Mucosa of stomach (tissue), 1 donor: ENCODE measurements around the gene PRPS2.

ENCODE experiments used
- H3K27me3 ChIP-seq: one replicate; pipeline ENCODE4 v1.7.0; 2013; ENCODE audit warnings: mild to moderate bottlenecking, low read length; ENCODE audit not compliant: control insufficient read depth, insufficient read depth
- H3K36me3 ChIP-seq: one replicate; pipeline ENCODE4 v1.7.0; 2013; ENCODE audit warnings: low read length; ENCODE audit not compliant: control insufficient read depth, insufficient read depth
- H3K4me1 ChIP-seq: one replicate; pipeline ENCODE4 v1.7.0; 2013; ENCODE audit warnings: mild to moderate bottlenecking, low read length; ENCODE audit not compliant: control insufficient read depth, insufficient read depth
- H3K4me3 ChIP-seq: one replicate; pipeline ENCODE4 v1.7.0; 2013; ENCODE audit warnings: low read length
- H3K9ac ChIP-seq: one replicate; pipeline ENCODE4 v1.7.0; 2013; ENCODE audit warnings: mild to moderate bottlenecking, low read length, moderate library complexity
- H3K9me3 ChIP-seq: one replicate; pipeline ENCODE4 v1.7.0; 2013; ENCODE audit warnings: mild to moderate bottlenecking, low read length, moderate library complexity; ENCODE audit not compliant: control insufficient read depth
- donor health status: Pancreatic carcinoma.

The PRPS2 gene

DNA sequence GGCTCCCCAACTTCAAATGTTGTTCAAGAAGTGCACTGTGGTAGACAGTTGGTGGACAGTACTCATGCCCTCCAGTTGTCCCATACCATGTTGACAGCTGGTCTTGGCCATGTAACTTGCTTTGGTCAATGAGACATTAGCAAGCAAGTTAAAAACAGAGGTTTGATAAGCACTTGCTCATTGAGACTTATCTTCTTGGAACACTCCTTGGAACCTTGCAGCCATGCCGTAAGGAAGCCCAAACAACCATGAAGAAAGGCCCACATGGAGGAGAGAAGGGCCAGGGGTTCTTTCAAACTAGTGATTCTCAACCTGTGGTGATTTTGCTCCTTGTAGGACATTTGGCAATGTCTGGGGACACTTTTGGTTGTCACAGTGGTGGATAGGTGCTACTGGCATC lies 2.6 kb upstream of the PRPS2 start:
- no peaks in the 10 kb centered on the region for H3K9me3 ChIP-seq
- no peaks in the 10 kb centered on the region for H3K27me3 ChIP-seq
- no peaks in the 10 kb centered on the region for H3K36me3 ChIP-seq
- H3K4me1 ChIP-seq: no peaks in the 10 kb centered on the region
- no peak overlapping the region for H3K9ac ChIP-seq
- no peak overlapping the region for H3K4me3 ChIP-seq

DNA sequence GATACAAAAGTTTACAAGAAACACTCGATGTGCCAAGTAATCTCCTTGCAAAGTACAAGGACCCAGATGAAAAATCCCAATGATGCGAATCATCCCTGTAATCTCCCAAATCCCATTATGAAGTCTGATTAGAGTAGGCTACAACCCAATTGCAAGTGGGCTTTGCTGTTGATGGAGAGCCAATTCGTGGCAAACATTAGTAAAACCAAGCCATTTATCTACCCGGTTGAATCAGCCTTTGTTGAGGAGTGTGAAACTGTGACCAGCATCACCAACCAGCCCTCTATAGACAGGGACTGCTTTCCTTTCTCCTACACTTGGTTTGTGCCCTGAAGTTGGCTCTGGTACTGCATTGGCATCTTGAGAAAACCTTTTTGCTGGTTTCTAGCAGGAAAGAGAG lies 1.2 kb upstream of the PRPS2 start:
- Histone ChIP-seq H3K27me3 (no peaks in the 10 kb centered on the region), H3K9me3 (no peaks in the 10 kb centered on the region), H3K36me3 (no peaks in the 10 kb centered on the region), H3K4me1 (no peaks in the 10 kb centered on the region), H3K9ac (no peak overlapping the region), H3K4me3 (no peak overlapping the region)

DNA sequence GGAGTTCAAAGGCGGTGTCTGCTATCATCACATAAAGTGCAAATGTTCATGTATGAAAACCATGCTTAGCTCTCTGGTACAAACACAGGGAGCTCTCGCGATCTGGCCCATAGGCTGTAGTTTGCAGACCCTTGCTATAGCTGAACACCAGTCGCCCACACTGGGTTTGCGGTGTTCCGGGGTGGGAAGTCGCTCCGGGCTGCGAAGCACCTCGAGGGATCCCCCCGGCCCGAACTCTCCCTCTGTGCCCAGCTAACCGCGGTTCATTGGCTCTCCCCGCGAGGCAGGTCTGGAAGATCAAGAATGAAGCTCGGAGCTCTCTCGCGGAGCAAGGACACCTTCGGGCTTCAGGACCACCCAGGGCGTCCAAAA lies 341 bp upstream of the PRPS2 start:
- Histone ChIP-seq H3K36me3 (no peaks in the 10 kb centered on the region), H3K9ac (peak overlapping the region; percentile 55), H3K27me3 (no peaks in the 10 kb centered on the region), H3K4me3 (peak overlapping the region; percentile 31), H3K9me3 (no peaks in the 10 kb centered on the region), H3K4me1 (no peaks in the 10 kb centered on the region)

DNA sequence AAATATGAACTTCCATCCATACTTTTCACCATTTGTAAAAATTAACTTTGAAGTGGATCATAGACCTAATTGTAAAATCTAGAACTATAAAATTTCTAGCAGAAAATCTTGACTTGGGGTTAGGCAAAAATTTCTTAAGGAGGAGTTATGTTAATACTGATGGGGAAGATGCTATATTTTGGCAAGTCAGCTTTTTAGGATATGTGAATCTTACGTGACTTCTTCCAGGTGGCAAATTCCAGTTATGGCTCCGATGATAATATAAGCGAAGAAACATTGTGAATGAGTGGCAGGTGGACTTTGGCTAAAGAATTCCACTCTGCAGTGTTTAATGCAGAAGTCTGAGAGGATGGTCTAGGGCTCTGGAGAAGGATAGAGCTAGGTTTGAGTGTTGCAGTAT lies 1.5 kb downstream of the PRPS2 start:
- no peaks in the 10 kb centered on the region for H3K4me1 ChIP-seq
- no peak overlapping the region for H3K4me3 ChIP-seq
- no peaks in the 10 kb centered on the region for H3K9me3 ChIP-seq
- H3K36me3 ChIP-seq: no peaks in the 10 kb centered on the region
- H3K9ac ChIP-seq: no peak overlapping the region
- no peaks in the 10 kb centered on the region for H3K27me3 ChIP-seq

DNA sequence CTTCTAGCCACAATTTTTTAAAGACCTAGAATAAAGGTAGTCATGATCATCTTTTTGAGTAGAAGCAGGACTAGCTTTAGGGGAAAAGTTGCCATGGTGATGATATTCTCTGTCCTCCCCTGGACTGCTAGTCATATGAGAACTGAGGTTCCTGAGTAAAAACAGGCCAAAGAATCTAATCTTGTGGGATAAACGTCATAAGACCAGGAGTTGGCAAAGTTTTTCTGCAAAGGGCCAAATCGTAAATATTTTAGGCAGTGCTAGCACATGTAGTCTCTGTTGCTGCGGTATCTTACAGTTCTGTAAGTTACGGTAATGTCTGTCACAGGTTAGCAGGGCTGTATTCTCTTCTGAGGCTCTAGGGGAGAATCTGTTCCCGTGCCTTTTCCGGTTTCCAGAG lies 3.4 kb downstream of the PRPS2 start:
- no peaks in the 10 kb centered on the region for H3K9me3 ChIP-seq
- H3K27me3 ChIP-seq: no peaks in the 10 kb centered on the region
- no peaks in the 10 kb centered on the region for H3K36me3 ChIP-seq
- H3K4me1 ChIP-seq: no peaks in the 10 kb centered on the region
- no peak overlapping the region for H3K4me3 ChIP-seq
- no peak overlapping the region for H3K9ac ChIP-seq

DNA sequence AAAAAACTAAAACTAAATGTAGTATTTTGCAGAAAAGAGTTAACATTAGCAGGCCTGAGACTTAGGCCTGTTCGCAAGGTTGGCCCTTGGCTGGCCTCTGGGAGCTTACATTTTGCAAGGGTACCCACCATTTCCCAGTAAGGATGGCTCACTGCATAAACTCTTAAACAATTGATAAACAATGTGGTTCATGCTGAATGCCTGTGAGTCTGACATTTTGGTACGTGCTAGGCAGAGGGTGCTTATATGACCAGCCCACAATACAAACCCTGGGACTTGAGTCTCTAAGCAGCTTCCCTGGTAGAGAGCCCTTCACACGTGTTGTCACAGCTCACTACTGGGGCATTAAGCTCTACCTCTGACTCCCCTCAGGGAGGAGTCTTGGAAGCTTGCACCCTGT lies 7.4 kb downstream of the PRPS2 start:
- no peaks in the 10 kb centered on the region for H3K9me3 ChIP-seq
- no peaks in the 10 kb centered on the region for H3K36me3 ChIP-seq
- no peaks in the 10 kb centered on the region for H3K4me1 ChIP-seq
- H3K27me3 ChIP-seq: no peaks in the 10 kb centered on the region
- no peak overlapping the region for H3K4me3 ChIP-seq
- H3K9ac ChIP-seq: no peak overlapping the region

DNA sequence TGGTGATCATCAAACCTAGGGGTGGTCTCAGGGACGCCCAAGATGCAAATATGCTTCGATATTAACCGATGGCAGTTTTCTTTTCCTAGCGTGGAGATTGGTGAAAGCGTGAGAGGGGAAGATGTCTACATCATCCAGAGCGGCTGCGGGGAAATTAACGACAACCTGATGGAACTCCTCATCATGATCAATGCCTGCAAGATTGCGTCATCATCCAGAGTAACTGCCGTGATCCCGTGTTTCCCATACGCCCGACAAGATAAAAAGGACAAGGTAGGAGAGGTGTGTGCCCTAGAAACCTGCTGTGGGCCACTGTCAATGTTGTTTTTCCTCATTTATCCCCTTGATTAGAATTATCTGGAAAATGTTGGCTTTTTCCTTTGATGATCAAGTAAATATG lies 7.9 kb downstream of the PRPS2 start:
- Histone ChIP-seq H3K36me3 (no peaks in the 10 kb centered on the region), H3K9ac (no peak overlapping the region), H3K9me3 (no peaks in the 10 kb centered on the region), H3K4me1 (no peaks in the 10 kb centered on the region), H3K27me3 (no peaks in the 10 kb centered on the region), H3K4me3 (no peak overlapping the region)

DNA sequence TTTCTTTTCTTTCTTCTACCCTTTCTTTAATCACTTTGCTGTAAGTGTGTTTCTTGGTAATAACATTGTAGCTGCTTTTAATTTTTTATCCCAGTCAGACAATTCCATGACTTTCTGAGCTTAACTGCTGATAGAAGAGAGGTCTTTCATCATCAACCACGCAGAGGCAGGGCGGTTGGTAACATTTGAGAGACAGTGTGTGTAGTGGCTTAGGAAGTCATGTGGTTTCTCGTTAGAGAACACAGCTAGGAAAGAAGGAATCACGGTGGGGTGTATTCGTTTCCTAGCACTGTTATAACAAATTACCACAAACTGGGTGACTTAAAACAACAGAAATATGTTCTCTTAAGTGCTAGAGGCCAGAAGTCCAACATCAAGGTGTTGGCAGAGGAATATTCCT lies 11.5 kb downstream of the PRPS2 start:
- H3K9ac ChIP-seq: no peak overlapping the region
- H3K27me3 ChIP-seq: no peaks in the 10 kb centered on the region

DNA sequence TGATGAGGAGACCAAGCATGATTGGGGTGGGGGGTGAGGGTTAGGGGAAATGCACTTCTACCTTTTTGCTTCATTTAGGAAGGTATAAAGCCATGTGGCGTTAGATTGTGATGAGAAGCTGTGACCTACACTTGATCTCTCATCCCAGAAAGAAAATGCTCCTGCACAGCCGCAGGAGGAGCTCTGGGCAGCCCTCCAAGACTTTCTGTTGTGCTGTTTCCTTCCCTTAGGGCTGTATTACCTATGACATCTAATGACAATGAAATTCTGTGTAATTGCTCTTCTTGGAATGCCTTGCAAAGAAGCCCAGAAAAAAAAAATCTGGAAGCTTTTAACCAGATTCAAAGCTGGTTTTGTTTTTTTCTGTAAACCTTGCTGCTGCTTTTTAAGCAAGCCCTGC lies 13.4 kb downstream of the PRPS2 start:
- Histone ChIP-seq H3K9ac (no peak overlapping the region), H3K4me1 (no peaks in the 10 kb centered on the region), H3K36me3 (no peaks in the 10 kb centered on the region), H3K27me3 (no peaks in the 10 kb centered on the region), H3K9me3 (no peaks in the 10 kb centered on the region), H3K4me3 (no peak overlapping the region)

More for the DNA sequence above, 11.5 kb downstream of the PRPS2 start:
- Histone ChIP-seq H3K4me1 (no peaks in the 10 kb centered on the region), H3K9me3 (no peaks in the 10 kb centered on the region), H3K4me3 (no peak overlapping the region), H3K36me3 (no peaks in the 10 kb centered on the region)

DNA sequence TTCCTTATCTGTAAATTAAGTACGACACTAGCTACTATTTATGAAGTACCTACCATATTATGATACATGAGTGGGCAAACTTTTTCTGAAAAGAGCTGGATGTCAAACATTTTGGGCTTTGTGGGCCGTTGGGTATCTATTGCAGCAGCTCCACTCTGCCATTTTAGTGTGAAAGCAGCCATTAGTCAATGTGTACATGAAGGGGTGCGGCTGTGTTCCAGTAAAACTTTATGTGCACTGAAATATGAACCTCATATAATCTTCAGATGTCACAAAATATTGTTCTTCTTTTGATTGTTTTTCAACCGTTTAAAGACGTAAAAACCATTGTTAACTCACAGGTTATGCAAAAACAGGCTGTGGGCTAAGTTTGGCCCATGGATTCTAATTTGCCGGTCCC lies 14.1 kb downstream of the PRPS2 start:
- no peaks in the 10 kb centered on the region for H3K27me3 ChIP-seq
- no peaks in the 10 kb centered on the region for H3K4me1 ChIP-seq
- no peak overlapping the region for H3K9ac ChIP-seq
- no peak overlapping the region for H3K4me3 ChIP-seq
- H3K36me3 ChIP-seq: no peaks in the 10 kb centered on the region
- no peaks in the 10 kb centered on the region for H3K9me3 ChIP-seq

DNA sequence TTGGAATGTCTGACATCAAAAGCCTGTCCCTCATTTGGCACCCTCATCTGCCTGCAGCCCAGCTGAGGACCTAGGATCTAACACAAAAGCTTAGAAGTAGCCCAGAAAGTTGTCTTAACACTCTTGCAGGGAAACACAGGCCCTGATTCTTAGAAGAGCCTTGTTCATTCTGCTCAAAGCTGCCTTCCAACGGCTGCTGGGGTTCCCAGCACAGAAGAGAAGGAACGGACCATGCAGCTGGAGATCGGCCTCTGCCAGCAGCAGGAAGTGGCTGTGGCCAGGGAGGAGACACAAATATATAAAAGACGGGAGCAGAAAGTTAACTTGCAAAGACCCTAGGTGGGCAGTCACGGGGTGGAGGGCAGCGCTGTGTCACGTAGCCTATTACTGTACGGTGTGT lies 20.4 kb downstream of the PRPS2 start:
- H3K36me3 ChIP-seq: no peaks in the 10 kb centered on the region
- H3K9ac ChIP-seq: no peak overlapping the region
- no peaks in the 10 kb centered on the region for H3K4me1 ChIP-seq
- H3K27me3 ChIP-seq: no peaks in the 10 kb centered on the region
- H3K4me3 ChIP-seq: no peak overlapping the region
- H3K9me3 ChIP-seq: no peaks in the 10 kb centered on the region

DNA sequence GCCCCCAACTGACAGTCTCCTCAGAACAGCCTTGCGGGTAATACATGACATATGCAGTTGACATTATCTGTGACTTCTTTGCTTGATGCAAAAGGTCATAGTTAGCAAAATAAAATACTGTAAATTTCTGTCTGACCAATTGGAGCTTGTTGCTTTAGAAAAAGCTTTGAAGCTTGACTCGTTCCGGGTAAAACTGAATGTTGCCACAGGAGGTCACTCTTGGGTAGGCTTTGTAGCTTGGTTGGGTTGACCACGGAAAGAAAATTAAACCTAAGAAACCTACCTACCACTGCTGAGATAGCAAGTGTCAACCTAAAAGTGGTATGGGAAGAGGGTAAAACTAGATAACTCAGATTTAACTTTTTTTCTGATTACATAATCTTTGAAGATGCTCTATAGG lies 23.2 kb downstream of the PRPS2 start:
- no peaks in the 10 kb centered on the region for H3K9me3 ChIP-seq
- no peaks in the 10 kb centered on the region for H3K27me3 ChIP-seq
- no peak overlapping the region for H3K4me3 ChIP-seq
- H3K36me3 ChIP-seq: no peaks in the 10 kb centered on the region
- no peaks in the 10 kb centered on the region for H3K4me1 ChIP-seq
- H3K9ac ChIP-seq: no peak overlapping the region

DNA sequence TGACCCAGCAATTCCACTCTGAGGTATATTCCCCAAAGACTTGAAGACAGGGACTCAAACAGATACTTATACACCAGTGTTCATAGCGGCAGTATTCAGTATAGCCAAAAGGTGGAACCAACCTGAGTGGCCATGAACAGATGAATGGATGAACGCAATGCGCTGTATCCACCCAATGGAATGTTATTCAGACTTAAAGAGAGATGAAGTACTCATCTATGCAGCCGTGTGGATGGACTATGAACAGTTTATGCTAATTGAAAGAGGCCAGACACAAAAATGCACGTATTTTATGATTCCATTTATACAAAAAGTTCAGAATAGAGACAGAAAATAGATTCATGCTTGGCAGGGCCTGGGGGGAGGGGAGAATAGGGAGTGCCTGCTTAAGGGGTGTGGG lies 26.3 kb downstream of the PRPS2 start:
- Histone ChIP-seq H3K27me3 (no peaks in the 10 kb centered on the region), H3K4me1 (no peaks in the 10 kb centered on the region), H3K4me3 (no peak overlapping the region), H3K36me3 (no peaks in the 10 kb centered on the region), H3K9ac (no peak overlapping the region), H3K9me3 (no peaks in the 10 kb centered on the region)
